Colonic mucosa (tissue), 4 donors: ENCODE results near the gene SCFD2. TPM values are rescaled to one million over a fixed set of nuclear protein-coding genes. Genes with fewer than 3 reads are reported as not detected.

ENCODE experiments used
- DNase-seq: peaks from one replicate; pipeline ENCODE4 v3.0.0-alpha.2; 2020
- H3K27ac ChIP-seq: fragments of 200-600 bp; one replicate; pipeline ENCODE4 v1.8.0; 2021
- H3K27me3 ChIP-seq: fragments of 200-600 bp; one replicate; pipeline ENCODE4 v1.8.0; 2021
- H3K36me3 ChIP-seq: fragments of 200-600 bp; one replicate; pipeline ENCODE4 v1.8.0; 2021
- H3K4me1 ChIP-seq: fragments of 200-600 bp; one replicate; pipeline ENCODE4 v1.8.0; 2021; ENCODE audit warnings: mild to moderate bottlenecking
- H3K4me3 ChIP-seq: fragments of 200-600 bp; one replicate; pipeline ENCODE4 v1.8.0; 2021
- H3K9ac ChIP-seq, 2 donors: one replicate each; pipeline ENCODE4 v1.7.0; 2013; ENCODE audit warnings: control low read depth in 2 of 2, low read depth in 2 of 2, low read length in 2 of 2
- H3K9me3 ChIP-seq: fragments of 200-600 bp; one replicate; pipeline ENCODE4 v1.8.0; 2021
- CTCF ChIP-seq: fragments of 200-600 bp; IDR thresholded peaks from one replicate; pipeline ENCODE4 v1.8.0; 2022; ENCODE audit warnings: antibody characterized with exemption, mild to moderate bottlenecking
- intact Hi-C: fragments of 100-400 bp; cut with DNase I; formaldehyde crosslinking; loops from one replicate; pipeline ENCODE4 v1.14.1; 2022
- total RNA-seq, 2 donors: library from RNA; stranded (reverse); fragmentation: NEBNext Ultra II Directional in 1 of 2; extraction: Animal tissue kit (Norgen Biotek cat#: 25700) in 1 of 2; gene quantifications; one replicate each; pipeline ENCODE4 v1.2.1, GENCODE V29; 2021
- donor health status: healthy.
- donor health status: DM: no; HTN: no; CAD: no.
- donor health status: DM: no; HTN: no; CAD: no.

Gene SCFD2
- total RNA-seq, 2 donors from 2014 or later = 11.5 to 29.4 TPM

DNA sequence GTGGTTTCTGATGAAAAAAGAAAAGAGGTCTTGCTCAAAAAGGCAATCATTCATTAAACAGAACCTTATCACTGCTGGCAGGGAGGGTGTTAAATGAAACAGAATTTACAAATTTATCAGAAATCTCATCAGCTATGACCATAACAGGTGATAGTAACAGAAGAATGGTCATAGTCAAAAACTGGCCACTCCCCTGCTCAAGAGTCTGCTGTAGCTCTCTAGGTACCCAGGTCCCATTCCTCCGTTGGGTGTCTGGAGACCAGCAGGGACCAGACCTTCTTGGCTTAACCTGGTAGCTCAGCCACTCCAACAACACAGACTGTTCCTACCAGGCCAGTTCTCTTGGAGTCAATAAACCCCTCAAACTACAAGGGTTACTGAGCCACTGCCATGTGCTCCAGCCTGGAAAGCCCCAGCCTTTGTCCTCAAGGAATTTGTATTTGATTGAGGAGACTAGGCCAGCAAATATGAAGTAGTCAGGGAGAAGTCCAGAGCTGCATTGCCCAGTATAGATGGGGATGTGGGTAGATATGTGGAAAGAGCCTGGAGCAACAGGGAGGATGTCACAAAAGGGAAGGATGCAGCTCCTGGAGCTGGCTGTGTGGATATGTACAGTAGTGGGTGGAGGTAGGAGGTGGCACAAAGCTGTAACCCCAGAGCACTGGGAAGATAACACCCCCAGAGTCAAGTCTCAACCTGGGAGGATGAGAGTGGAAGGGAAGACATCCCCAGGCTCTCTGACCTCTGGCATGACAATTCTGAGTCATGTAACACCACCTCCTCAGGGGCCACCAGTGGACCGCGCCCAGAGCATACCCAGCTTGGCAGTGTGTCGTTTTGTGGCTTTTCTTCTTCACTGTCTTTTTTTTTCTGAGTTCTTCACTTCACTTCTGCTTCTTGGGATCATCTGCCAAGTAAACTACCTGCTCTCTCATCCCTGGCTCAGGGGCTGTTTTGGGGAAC is 481.9 kb downstream of the SCFD2 start:
- no peaks in the 10 kb centered on the region for H3K27me3 ChIP-seq
- no peak overlapping the region for H3K9ac ChIP-seq
- H3K9me3 ChIP-seq = no peaks in the 10 kb centered on the region
- H3K36me3 ChIP-seq = no peaks in the 10 kb centered on the region
- no peaks in the 10 kb centered on the region for H3K4me1 ChIP-seq
- no peak for DNase-seq
- no peak for TF ChIP-seq CTCF
- H3K27ac ChIP-seq = no peak overlapping the region
- no peak overlapping the region for H3K4me3 ChIP-seq
- intact Hi-C loops = no loop called here

DNA sequence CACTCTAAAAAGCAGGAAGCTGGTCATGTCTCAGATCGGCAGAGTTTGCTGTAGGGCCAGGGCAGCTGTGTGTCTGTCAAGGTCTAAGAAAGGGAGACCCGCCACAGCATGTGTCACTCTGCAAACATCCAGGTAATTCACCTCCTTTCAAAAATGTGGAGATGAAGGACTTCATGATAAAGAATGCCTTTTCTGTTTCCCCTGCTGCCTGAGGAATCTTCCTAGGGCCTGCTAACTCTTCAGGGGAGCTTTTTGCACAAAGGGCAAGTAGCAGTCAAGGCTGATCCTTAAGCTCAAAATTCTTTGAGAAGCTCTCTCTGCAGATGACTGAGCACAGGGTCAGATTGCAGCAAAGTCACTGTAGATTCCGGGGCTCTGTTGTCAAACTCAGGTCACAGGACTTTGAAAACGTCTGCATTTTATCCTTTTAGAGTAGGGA is 482.7 kb downstream of the SCFD2 start:
- TF ChIP-seq CTCF = no peak
- intact Hi-C loops = no loop called here

GRCh38 chr4:52880994-52881393 is 484.9 kb downstream of the SCFD2 start:
- DNase-seq = no peak
- intact Hi-C loops = no loop called here
- no peak for TF ChIP-seq CTCF
- H3K4me3 ChIP-seq = no peak overlapping the region
- no peaks in the 10 kb centered on the region for H3K27me3 ChIP-seq
- no peaks in the 10 kb centered on the region for H3K9me3 ChIP-seq
- H3K36me3 ChIP-seq = no peaks in the 10 kb centered on the region
- H3K27ac ChIP-seq = no peak overlapping the region
- H3K4me1 ChIP-seq = no peaks in the 10 kb centered on the region
- H3K9ac ChIP-seq = no peak overlapping the region

More for the DNA sequence above, 482.7 kb downstream of the SCFD2 start:
- H3K4me3 ChIP-seq = no peak overlapping the region
- no peak for DNase-seq
- H3K9me3 ChIP-seq = no peaks in the 10 kb centered on the region
- no peaks in the 10 kb centered on the region for H3K27me3 ChIP-seq
- no peak overlapping the region for H3K27ac ChIP-seq
- H3K36me3 ChIP-seq = no peaks in the 10 kb centered on the region
- H3K9ac ChIP-seq = no peak overlapping the region
- H3K4me1 ChIP-seq = no peaks in the 10 kb centered on the region

- DNase-seq = no peak
- H3K4me1 ChIP-seq = no peaks in the 10 kb centered on the region
- no peak overlapping the region for H3K9ac ChIP-seq
- no peak overlapping the region for H3K4me3 ChIP-seq
- no peaks in the 10 kb centered on the region for H3K36me3 ChIP-seq
- no peak overlapping the region for H3K27ac ChIP-seq
- H3K9me3 ChIP-seq = no peaks in the 10 kb centered on the region
- no peaks in the 10 kb centered on the region for H3K27me3 ChIP-seq
- intact Hi-C loops = no loop called here
- no peak for TF ChIP-seq CTCF
Measured at GRCh38 chr4:52879471-52879870, 486.4 kb downstream of the SCFD2 start.

DNA sequence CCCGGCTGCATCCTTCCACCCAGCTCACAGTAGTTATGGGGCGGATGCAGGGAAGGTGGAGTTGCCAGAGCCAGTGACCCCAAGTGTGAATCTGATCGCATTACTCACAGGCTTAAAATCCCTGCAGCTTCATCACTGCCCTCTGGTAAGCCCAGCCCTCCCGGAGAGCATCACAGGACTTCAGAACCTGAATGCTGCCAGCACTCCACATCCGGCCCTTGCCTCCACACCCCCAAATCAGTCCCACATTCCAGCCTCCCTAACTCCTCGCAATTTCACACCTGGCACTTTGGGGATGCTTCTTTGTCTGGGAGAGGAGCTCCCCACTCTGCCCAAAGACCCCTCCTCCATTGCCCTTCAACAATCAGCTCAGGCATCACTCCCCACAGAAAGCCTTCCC is 488.2 kb downstream of the SCFD2 start:
- Histone ChIP-seq H3K27me3 (no peaks in the 10 kb centered on the region), H3K36me3 (no peaks in the 10 kb centered on the region), H3K9ac (no peak overlapping the region), H3K4me1 (no peaks in the 10 kb centered on the region), H3K4me3 (no peak overlapping the region), H3K9me3 (no peaks in the 10 kb centered on the region), H3K27ac (no peak overlapping the region)
- no peak for DNase-seq
- TF ChIP-seq CTCF = no peak
- intact Hi-C loops = no loop called here
